ENCODE results near the gene AMBP. TPM values are rescaled to one million over a fixed set of nuclear protein-coding genes. Genes with fewer than 3 reads are reported as not detected.

The AMBP gene
- total and polyA plus RNA-seq, 2 of the 13 experiments (the other 11 are each of a cell fraction or from before 2014, with no cell fraction given): 1,510 to 2,580 TPM

GRCh38 chr9:114011313-114011712 lies 66.8 kb downstream of the AMBP start:
- Histone ChIP-seq H3K4me3 (replicated peaks in 1 of 3; ENCODE audit: insufficient read depth in 1 of 3, low read depth in 2 of 3, low read length in 3 of 3) (no peak overlapping the region), H3K79me2 (ENCODE audit: insufficient read depth, low read length) (no peaks in the 10 kb centered on the region), H3K9ac (ENCODE audit: insufficient read depth, low read depth, low read length) (no peak overlapping the region), H2AFZ (ENCODE audit: low read length) (no peak overlapping the region), H3K27me3 (ENCODE audit: control insufficient read depth in 1 of 2, insufficient read depth in 2 of 2, low read length in 2 of 2) (peaks cover 0 to 11% of the 10 kb centered on the region in 2 experiments; a peak in 2 of 5 replicates), H3K9me3 (ENCODE audit: low read length) (no peaks in the 10 kb centered on the region), H3K4me1 (ENCODE audit: insufficient read depth, low read length) (peaks cover 6% of the 10 kb centered on the region), H3K4me2 (ENCODE audit: low read depth, low read length) (no peak overlapping the region), H3K27ac (ENCODE audit: extremely low read length, insufficient read depth, low read length) (no peak overlapping the region), H3K36me3 (replicated peaks in 1 of 2; ENCODE audit: control insufficient read depth in 1 of 2, insufficient read depth in 2 of 2, low read length in 2 of 2) (no peaks in the 10 kb centered on the region), H4K20me1 (ENCODE audit: insufficient read depth, low read length) (no peaks in the 10 kb centered on the region)
- intact Hi-C loops (cut with micrococcal nuclease; ENCODE audit: unreplicated experiment): no loop called here
- in situ Hi-C loops (cut with HindIII; ENCODE audit: extremely low pct_ligation_motif_present, low pct_unique_long_range_greater_than_20kb): no loop called here
- BruUV-seq (replicated peaks): no TSS peak
- no peak for FAIRE-seq
- CTCF ChIA-PET (ENCODE audit: low intra/inter-chr PET ratio, low total read pairs): no interaction called here
- no peak for ATAC-seq
- TF ChIP-seq ZNF781 (CRISPR knock-in tag; IDR thresholded peaks at IDR 0.05; ENCODE audit: borderline replicate concordance, not compliant biosample characterization) (no peak), ZNF773 (CRISPR knock-in tag; IDR thresholded peaks at IDR 0.05; ENCODE audit: borderline replicate concordance) (no peak), PRDM10 (CRISPR knock-in tag; IDR thresholded peaks at IDR 0.05; ENCODE audit: low read depth) (no peak), SMARCC2 (IDR thresholded peaks at IDR 0.05) (no peak), ZNF501 (CRISPR knock-in tag; IDR thresholded peaks at IDR 0.05) (no peak), SP2 (CRISPR knock-in tag; IDR thresholded peaks at IDR 0.05) (no peak), RNF2 (conservative IDR thresholded peaks at IDR 0.05; ENCODE audit: low read depth) (no peak), CREBL2 (CRISPR knock-in tag; IDR thresholded peaks at IDR 0.05; ENCODE audit: borderline replicate concordance) (no peak), TRIM24 (CRISPR knock-in tag; IDR thresholded peaks at IDR 0.05) (no peak), MTA1 (CRISPR knock-in tag; IDR thresholded peaks at IDR 0.05; ENCODE audit: borderline replicate concordance) (no peak), BATF2 (CRISPR knock-in tag; IDR thresholded peaks at IDR 0.05) (no peak), NCOA1 (CRISPR knock-in tag; IDR thresholded peaks at IDR 0.05) (no peak), MLLT10 (CRISPR knock-in tag; IDR thresholded peaks at IDR 0.05) (no peak), PLSCR1 (CRISPR knock-in tag; IDR thresholded peaks at IDR 0.05; ENCODE audit: borderline replicate concordance) (no peak), FOXA1 (IDR thresholded peaks at IDR 0.05) (no peak), FOXA1 (CRISPR knock-in tag; IDR thresholded peaks at IDR 0.05) (no peak), MXD1 (CRISPR knock-in tag; IDR thresholded peaks at IDR 0.05) (no peak), ZSCAN22 (CRISPR knock-in tag; IDR thresholded peaks at IDR 0.05) (no peak), PHF5A (CRISPR knock-in tag; IDR thresholded peaks at IDR 0.05; ENCODE audit: low read depth, unreplicated experiment) (no peak), ERF (CRISPR knock-in tag; IDR thresholded peaks at IDR 0.05) (no peak)
- DNase-seq (ENCODE audit: low spot score): no peak
- POLR2A ChIA-PET: no interaction called here
- 29% methylated on average over 8 of the region's 9 CpGs for WGBS (ENCODE audit: low lambda C conversion rate)
